CD4-positive, alpha-beta T cell treated with Interleukin-1 beta for 1 hour (primary cell): Measurements from ENCODE around the gene TAMALIN.

ENCODE experiments used
- DNase-seq, 2 donors: peaks; one replicate each; pipeline ENCODE4 v3.0.0-alpha.2; 2020 to 2022

TAMALIN gene

GRCh38 chr12:52014567-52015530, 8.1 kb downstream of the TAMALIN start:
- DNase-seq, result no peak

- DNase-seq, result no peak
Observed at GRCh38 chr12:52015532-52016041, 8.8 kb downstream of the TAMALIN start.

GRCh38 chr12:52018433-52019112, 11.8 kb downstream of the TAMALIN start:
- DNase-seq, result no peak

- DNase-seq, result no peak
Observed at GRCh38 chr12:52019113-52019770, 12.5 kb downstream of the TAMALIN start.

- peak; percentile 71 to 72 for DNase-seq
Observed at GRCh38 chr12:52020539-52021336, 14.0 kb downstream of the TAMALIN start.

GRCh38 chr12:52022841-52023181, 16.1 kb downstream of the TAMALIN start:
- DNase-seq, result no peak

GRCh38 chr12:52023182-52023975, 16.6 kb downstream of the TAMALIN start:
- DNase-seq, result peak; percentile 88 to 89

GRCh38 chr12:52023976-52024688, 17.4 kb downstream of the TAMALIN start:
- no peak for DNase-seq

- peak in 1 of 2 donors; percentile 64 for DNase-seq
Observed at GRCh38 chr12:52024845-52025230, 18.1 kb downstream of the TAMALIN start.

GRCh38 chr12:52026263-52026662, 19.5 kb downstream of the TAMALIN start:
- DNase-seq, result no peak

GRCh38 chr12:52027085-52027843, 20.5 kb downstream of the TAMALIN start:
- no peak for DNase-seq

- DNase-seq, result no peak
Observed at GRCh38 chr12:52029685-52030084, 22.9 kb downstream of the TAMALIN start.

- peak in 1 of 2 donors; percentile 24 for DNase-seq
Observed at GRCh38 chr12:52032446-52032803, 25.7 kb downstream of the TAMALIN start.

GRCh38 chr12:52032804-52033445, 26.2 kb downstream of the TAMALIN start:
- peak; percentile 91 to 95 for DNase-seq

GRCh38 chr12:52033446-52034140, 26.8 kb downstream of the TAMALIN start:
- peak in 1 of 2 donors; percentile 31 for DNase-seq

- DNase-seq, result no peak
Observed at GRCh38 chr12:52035190-52035589, 28.4 kb downstream of the TAMALIN start.

- DNase-seq, result no peak
Observed at GRCh38 chr12:52035926-52036325, 29.2 kb downstream of the TAMALIN start.

GRCh38 chr12:52036587-52037171, 29.9 kb downstream of the TAMALIN start:
- peak; percentile 95 for DNase-seq
